ENCODE data around the gene FBN2.

FBN2 gene

DNA sequence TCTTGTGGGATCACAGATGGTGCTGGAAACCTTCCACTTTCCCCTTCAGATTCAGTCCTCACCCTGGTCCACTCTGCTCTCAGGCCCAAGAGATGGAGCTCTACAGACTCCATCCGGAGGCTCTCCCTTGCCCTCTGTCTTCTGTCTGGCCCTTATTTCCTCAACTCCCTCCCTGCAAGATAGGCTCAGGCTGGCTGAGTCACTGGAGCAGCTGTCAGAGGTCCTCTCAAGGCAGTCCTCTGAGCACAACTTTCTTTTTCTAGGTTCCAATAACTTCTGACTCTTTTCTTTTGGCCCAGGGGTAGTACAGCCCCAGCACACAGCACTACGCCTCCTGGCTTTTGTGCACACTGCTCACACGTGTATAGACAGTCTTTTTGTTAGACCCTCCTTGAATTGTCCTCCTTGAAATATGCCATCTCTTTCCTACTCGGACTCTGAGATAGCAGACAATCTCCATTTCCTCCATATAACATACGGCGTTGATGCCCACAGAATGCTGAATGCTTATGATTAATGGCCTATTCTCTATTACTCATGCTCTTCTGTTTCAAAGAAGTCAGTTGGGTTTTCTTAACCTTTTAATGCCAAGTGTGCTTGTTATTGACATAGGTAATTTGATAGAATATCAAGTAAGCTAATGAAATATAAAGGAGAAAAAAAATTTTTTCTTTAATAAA lies 261.4 kb downstream of the FBN2 start:
- no peak overlapping the region for H3K9ac ChIP-seq (ENCODE audit: low read depth, low read length, poor library complexity, severe bottlenecking)
- no peaks in the 10 kb centered on the region for H3K9me2 ChIP-seq (replicated peaks; ENCODE audit: low read depth, low read length)
- no peaks in the 10 kb centered on the region for H3F3A ChIP-seq (ENCODE audit: low read depth)
- H2AFZ ChIP-seq (ENCODE audit: low read length): no peak overlapping the region
- H3K27me3 ChIP-seq (ENCODE audit: insufficient read depth, low read length, poor library complexity, severe bottlenecking): no peaks in the 10 kb centered on the region
- TF ChIP-seq EZH2phosphoT487 (IDR thresholded peaks at IDR 0.05; ENCODE audit: borderline replicate concordance): no peak
- TF ChIP-seq, protein P1, sequence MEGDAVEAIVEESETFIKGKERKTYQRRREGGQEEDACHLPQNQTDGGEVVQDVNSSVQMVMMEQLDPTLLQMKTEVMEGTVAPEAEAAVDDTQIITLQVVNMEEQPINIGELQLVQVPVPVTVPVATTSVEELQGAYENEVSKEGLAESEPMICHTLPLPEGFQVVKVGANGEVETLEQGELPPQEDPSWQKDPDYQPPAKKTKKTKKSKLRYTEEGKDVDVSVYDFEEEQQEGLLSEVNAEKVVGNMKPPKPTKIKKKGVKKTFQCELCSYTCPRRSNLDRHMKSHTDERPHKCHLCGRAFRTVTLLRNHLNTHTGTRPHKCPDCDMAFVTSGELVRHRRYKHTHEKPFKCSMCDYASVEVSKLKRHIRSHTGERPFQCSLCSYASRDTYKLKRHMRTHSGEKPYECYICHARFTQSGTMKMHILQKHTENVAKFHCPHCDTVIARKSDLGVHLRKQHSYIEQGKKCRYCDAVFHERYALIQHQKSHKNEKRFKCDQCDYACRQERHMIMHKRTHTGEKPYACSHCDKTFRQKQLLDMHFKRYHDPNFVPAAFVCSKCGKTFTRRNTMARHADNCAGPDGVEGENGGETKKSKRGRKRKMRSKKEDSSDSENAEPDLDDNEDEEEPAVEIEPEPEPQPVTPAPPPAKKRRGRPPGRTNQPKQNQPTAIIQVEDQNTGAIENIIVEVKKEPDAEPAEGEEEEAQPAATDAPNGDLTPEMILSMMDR (conservative IDR thresholded peaks at IDR 0.05; ENCODE audit: low read length): no peak
- no peak overlapping the region for H3K4me2 ChIP-seq (ENCODE audit: low read depth, low read length, poor library complexity, severe bottlenecking)
- H3K36me3 ChIP-seq (ENCODE audit: insufficient read depth, low read length): no peaks in the 10 kb centered on the region
- no peak overlapping the region for H3K4me3 ChIP-seq (ENCODE audit: low read length, poor library complexity, severe bottlenecking)
- no peaks in the 10 kb centered on the region for H4K20me1 ChIP-seq (ENCODE audit: insufficient read depth, low read length, poor library complexity, severe bottlenecking)
- no peaks in the 10 kb centered on the region for H3K9me3 ChIP-seq (ENCODE audit: insufficient read depth, low read depth, low read length)
- H3K4me1 ChIP-seq (ENCODE audit: insufficient read depth, low read length, poor library complexity, severe bottlenecking): no peaks in the 10 kb centered on the region
- no peaks in the 10 kb centered on the region for H3K79me2 ChIP-seq (ENCODE audit: insufficient read depth, low read length)

DNA sequence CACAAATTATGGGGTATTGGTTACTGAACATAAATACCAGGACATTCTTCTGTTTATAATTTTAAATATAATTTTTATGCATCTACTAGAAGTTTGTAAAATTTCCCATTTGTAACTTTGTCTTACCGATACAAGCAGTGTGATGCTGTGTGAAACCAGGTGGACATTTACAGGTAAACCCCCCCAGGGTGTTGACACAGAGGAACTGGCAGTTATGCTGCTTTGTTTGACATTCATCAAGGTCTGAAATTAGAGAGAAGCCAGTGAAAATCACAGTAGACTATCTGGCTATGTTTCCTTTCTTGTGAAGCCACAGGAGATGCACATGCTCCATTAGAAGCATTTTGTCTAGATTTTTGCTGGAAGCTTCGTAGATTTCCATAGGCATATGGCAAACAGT lies 263.6 kb downstream of the FBN2 start:
- Histone ChIP-seq H3K27me3 (ENCODE audit: insufficient read depth, low read length, poor library complexity, severe bottlenecking) (no peaks in the 10 kb centered on the region), H3F3A (ENCODE audit: low read depth) (no peaks in the 10 kb centered on the region), H3K36me3 (ENCODE audit: insufficient read depth, low read length) (no peaks in the 10 kb centered on the region), H3K9ac (ENCODE audit: low read depth, low read length, poor library complexity, severe bottlenecking) (no peak overlapping the region), H3K9me3 (ENCODE audit: insufficient read depth, low read depth, low read length) (no peaks in the 10 kb centered on the region), H3K79me2 (ENCODE audit: insufficient read depth, low read length) (no peaks in the 10 kb centered on the region), H2AFZ (ENCODE audit: low read length) (no peak overlapping the region), H4K20me1 (ENCODE audit: insufficient read depth, low read length, poor library complexity, severe bottlenecking) (no peaks in the 10 kb centered on the region), H3K4me1 (ENCODE audit: insufficient read depth, low read length, poor library complexity, severe bottlenecking) (no peaks in the 10 kb centered on the region), H3K9me2 (replicated peaks; ENCODE audit: low read depth, low read length) (no peaks in the 10 kb centered on the region), H3K4me3 (ENCODE audit: low read length, poor library complexity, severe bottlenecking) (no peak overlapping the region), H3K4me2 (ENCODE audit: low read depth, low read length, poor library complexity, severe bottlenecking) (no peak overlapping the region)
- TF ChIP-seq EZH2phosphoT487 (IDR thresholded peaks at IDR 0.05; ENCODE audit: borderline replicate concordance): no peak
- TF ChIP-seq, protein P1 (conservative IDR thresholded peaks at IDR 0.05; ENCODE audit: low read length): no peak

DNA sequence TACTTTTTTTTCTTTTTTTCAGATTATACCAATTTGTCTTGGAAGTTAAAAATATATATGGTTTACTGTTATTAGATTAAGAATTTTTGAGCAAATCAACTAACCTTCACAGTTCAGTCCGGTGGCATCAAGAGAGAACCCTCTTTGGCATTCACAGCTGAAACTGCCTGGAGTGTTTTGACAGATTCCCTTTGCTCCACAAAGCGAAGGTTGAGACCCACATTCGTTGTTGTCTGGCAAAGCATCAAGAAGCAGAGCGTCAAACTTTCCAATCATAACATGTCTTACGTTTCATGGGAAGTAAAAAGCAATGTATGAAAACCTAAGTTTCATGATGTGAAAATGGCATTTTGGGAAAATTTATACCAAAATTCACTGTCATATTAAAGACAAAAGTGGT lies 264.3 kb downstream of the FBN2 start:
- Histone ChIP-seq H3K9me3 (ENCODE audit: insufficient read depth, low read depth, low read length) (no peaks in the 10 kb centered on the region), H3K36me3 (ENCODE audit: insufficient read depth, low read length) (no peaks in the 10 kb centered on the region), H3K27me3 (ENCODE audit: insufficient read depth, low read length, poor library complexity, severe bottlenecking) (no peaks in the 10 kb centered on the region), H3K4me3 (ENCODE audit: low read length, poor library complexity, severe bottlenecking) (no peak overlapping the region), H3F3A (ENCODE audit: low read depth) (no peaks in the 10 kb centered on the region), H4K20me1 (ENCODE audit: insufficient read depth, low read length, poor library complexity, severe bottlenecking) (no peaks in the 10 kb centered on the region), H3K79me2 (ENCODE audit: insufficient read depth, low read length) (no peaks in the 10 kb centered on the region), H3K9ac (ENCODE audit: low read depth, low read length, poor library complexity, severe bottlenecking) (no peak overlapping the region), H3K4me1 (ENCODE audit: insufficient read depth, low read length, poor library complexity, severe bottlenecking) (no peaks in the 10 kb centered on the region), H3K4me2 (ENCODE audit: low read depth, low read length, poor library complexity, severe bottlenecking) (no peak overlapping the region), H2AFZ (ENCODE audit: low read length) (no peak overlapping the region), H3K9me2 (replicated peaks; ENCODE audit: low read depth, low read length) (no peaks in the 10 kb centered on the region)
- TF ChIP-seq, protein P1 (conservative IDR thresholded peaks at IDR 0.05; ENCODE audit: low read length): no peak
- TF ChIP-seq EZH2phosphoT487 (IDR thresholded peaks at IDR 0.05; ENCODE audit: borderline replicate concordance): no peak

Data from Loucy (cell line).